GM19193 (cell line): ENCODE data around the gene HIP1.

Source experiments
- POLR2A ChIP-seq: IDR thresholded peaks from 4 replicates; pipeline ENCODE4 v1.6.1; 2011; ENCODE audit not compliant: insufficient read depth, insufficient read length; ENCODE audit errors: extremely low read depth

Gene HIP1

DNA sequence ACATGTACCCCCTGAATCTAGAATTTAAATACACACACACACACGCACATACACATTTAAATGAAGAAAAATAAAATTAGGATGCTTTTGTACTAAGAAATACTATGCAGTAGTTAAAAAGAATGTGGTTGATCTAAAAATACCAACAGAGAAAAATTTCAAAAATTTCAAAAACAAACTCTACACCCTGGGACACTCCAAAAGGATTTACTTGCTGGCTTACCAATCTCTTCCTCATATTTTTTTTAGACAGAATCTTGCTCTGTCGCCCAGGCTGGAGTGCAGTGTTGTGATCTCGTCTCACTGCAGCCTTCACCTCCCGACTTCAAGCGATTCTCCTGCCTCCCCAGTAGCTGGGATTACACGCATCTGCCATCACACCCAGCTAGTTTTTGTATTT lies 80.9 kb downstream of the HIP1 start:
- no peak for TF ChIP-seq POLR2A

DNA sequence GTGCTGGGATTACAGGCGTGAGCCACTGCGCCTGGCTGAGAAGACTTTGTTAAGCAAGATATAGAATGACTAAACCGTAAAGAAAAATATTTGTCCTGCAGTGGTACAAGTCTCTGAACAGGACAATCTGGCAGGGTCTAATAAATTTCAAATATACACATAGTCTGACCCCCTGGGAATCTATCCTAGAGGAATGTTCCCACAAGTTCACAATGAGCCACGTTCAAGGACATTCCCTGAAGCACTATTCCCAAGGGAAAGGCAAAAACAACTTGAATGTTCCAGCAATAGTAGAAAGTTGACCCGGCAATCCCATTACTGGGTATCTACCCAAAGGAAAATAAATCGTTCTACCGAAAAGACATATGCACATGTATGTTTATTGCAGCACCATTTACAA lies 82.0 kb downstream of the HIP1 start:
- no peak for TF ChIP-seq POLR2A

DNA sequence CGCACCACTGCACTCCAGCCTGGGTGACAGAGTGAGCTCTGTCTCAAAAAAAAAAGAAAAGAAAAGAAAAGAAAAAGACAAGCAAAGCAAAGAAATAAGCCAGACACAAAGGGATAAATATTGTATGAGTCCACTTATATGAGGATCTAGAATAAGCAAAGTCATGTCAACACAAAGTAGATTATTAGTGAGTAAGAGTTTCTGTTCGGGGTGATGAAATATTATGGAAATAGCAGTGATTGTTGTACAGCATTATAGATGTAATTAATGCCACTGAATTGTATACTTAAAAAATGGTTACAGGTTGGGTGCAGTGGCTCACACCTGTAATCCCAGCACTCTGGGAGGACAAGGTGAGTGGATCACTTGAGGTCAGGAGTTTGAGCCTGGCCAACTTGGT lies 83.2 kb downstream of the HIP1 start:
- TF ChIP-seq POLR2A, result no peak

GRCh38 chr7:75654855-75655254 lies 83.9 kb downstream of the HIP1 start:
- no peak for TF ChIP-seq POLR2A

- no peak for TF ChIP-seq POLR2A
Measured at GRCh38 chr7:75653651-75654050, 85.1 kb downstream of the HIP1 start.

- TF ChIP-seq POLR2A, result no peak
Measured at GRCh38 chr7:75652788-75653187, 86.0 kb downstream of the HIP1 start.

GRCh38 chr7:75650681-75651080 lies 88.1 kb downstream of the HIP1 start:
- TF ChIP-seq POLR2A, result no peak

DNA sequence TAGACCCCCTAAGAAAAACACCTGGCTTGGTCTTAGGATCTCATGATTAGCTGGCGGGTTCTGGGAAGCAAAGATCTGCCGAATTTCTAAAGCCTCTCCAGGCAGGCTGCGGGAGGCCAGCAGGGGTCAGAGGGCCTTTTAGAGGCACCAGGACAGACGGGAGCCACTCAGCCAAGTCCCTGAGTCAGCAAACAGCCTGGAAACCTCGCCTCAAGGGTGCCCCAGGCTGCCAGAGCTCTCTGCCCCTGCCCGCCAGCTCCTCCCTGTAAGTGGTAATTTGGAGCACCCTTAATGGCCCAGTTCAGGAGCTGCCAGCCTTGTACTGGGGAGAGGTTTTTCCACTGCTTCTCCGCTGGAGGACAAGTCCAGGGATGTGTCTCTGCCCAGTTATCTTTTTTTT lies 88.7 kb downstream of the HIP1 start:
- TF ChIP-seq POLR2A, result no peak

DNA sequence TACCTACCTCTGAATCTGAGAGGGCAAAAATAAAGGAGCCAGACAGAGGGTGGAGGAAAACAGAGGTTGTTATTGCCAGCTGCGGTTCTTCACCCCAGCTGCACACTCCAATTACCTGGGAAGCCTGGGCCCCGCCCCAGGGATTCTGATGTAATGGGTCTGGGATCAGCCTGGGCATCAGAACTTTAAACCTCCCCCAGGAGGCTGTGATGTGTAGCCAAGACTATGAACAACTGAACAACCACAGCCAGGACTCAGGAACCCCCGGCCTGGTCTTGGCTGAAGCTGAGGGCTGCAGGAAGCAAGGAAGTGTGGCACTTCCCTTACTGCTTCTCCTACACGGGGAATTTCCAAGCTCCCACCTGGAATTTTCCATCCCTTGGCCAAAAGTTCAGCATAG lies 89.3 kb downstream of the HIP1 start:
- no peak for TF ChIP-seq POLR2A

- no peak for TF ChIP-seq POLR2A
Measured at GRCh38 chr7:75647709-75648438, 90.9 kb downstream of the HIP1 start.

DNA sequence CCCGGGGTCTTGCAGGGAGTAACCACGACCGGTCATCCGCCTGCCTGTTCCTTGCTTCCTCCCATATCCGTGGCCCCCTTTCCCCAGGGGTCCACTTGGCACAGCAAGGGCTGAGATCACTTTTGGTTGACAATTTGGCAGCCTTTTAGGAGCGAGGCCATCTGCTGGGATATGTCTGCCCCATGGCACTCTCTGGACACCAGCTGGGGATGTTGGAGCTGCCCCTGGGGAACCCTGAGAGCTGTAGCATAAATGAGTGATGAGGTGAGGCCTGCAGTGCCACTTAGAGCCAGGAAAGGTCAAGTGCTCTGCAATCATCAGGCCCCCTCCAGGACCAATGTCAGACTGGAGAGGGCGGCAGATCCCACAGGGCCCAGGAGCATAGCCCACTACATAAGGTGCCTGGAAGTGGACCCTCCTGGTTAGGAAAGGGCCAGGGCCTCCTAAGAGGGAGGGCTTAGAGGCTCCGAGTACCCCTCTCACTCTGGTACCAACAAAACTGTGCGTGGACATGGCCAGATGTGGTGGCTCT lies 92.1 kb downstream of the HIP1 start:
- no peak for TF ChIP-seq POLR2A

DNA sequence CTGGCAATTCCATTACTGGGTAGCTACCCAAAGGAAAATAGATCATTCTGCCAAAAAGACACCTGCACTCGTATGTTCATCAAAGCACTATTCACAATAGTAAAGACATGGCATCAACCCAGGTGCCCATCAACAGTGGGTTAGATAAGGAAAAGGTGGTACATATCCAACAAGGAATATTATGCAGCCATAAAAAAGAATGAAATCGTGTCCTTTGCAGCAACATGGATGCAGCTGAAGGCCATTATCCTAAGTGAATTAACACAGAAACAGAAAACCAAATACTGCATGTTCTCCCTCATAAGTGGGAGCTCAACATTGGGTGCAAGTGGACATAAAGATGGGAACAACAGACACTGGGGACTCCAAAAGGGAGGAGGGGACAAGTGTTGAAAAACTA lies 93.2 kb downstream of the HIP1 start:
- TF ChIP-seq POLR2A, result no peak

- no peak for TF ChIP-seq POLR2A
Measured at GRCh38 chr7:75644589-75644988, 94.2 kb downstream of the HIP1 start.

- no peak for TF ChIP-seq POLR2A
Measured at GRCh38 chr7:75642810-75643486, 95.8 kb downstream of the HIP1 start.

GRCh38 chr7:75640201-75640600 lies 98.5 kb downstream of the HIP1 start:
- no peak for TF ChIP-seq POLR2A

DNA sequence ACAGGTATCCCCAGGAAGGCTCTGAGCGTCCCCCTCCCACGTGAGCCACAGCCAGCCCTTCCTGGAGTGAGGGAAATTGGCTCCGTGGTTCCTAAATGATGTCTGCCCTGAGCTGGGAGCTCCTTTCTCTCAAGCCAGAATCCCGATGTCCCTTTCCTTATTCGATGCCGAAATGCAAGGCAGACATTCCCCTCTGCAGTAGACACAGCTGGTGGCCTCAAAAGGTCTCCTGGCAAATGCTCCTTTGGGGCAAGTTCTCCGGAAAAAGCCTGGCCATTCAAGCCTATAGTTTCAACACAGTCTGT lies 98.9 kb downstream of the HIP1 start:
- TF ChIP-seq POLR2A, result no peak
